NT2/D1 (cell line): Measurements from ENCODE around the gene DHRS12.

Source experiments
- DNase-seq: peaks from one replicate; pipeline ENCODE4 v3.0.0-alpha.2; 2011; ENCODE audit warnings: low read depth, low spot score
- H3K27me3 ChIP-seq: 2 replicates; pipeline ENCODE4 v1.6.0; 2011; ENCODE audit warnings: mild to moderate bottlenecking; ENCODE audit not compliant: insufficient read length, insufficient read depth
- H3K36me3 ChIP-seq: 2 replicates; pipeline ENCODE4 v1.6.1; 2011; ENCODE audit warnings: mild to moderate bottlenecking, low read length, mixed read lengths; ENCODE audit not compliant: insufficient read depth, insufficient read length
- H3K4me1 ChIP-seq: 2 replicates; pipeline ENCODE4 v1.5.1; 2011; ENCODE audit not compliant: insufficient read depth, insufficient read length
- H3K4me3 ChIP-seq: 2 replicates; pipeline ENCODE4 v1.5.1; 2011; ENCODE audit warnings: low read depth; ENCODE audit not compliant: insufficient read length
- H3K9ac ChIP-seq: 2 replicates; pipeline ENCODE4 v1.6.0; 2011; ENCODE audit warnings: low read depth; ENCODE audit not compliant: insufficient read length
- H3K9me3 ChIP-seq: 2 replicates; pipeline ENCODE4 v1.5.1; 2011; ENCODE audit warnings: mild to moderate bottlenecking, low read length; ENCODE audit not compliant: insufficient read depth
- SUZ12 ChIP-seq: IDR thresholded peaks from 2 replicates; pipeline ENCODE4 v1.6.1; 2011; ENCODE audit not compliant: insufficient read length, insufficient read depth; ENCODE audit errors: extremely low read depth
- YY1 ChIP-seq: IDR thresholded peaks from 2 replicates; pipeline ENCODE4 v1.6.1; 2011; ENCODE audit not compliant: insufficient read length, insufficient read depth
- ZNF274 ChIP-seq: IDR thresholded peaks from 2 replicates; pipeline ENCODE4 v1.6.1; 2011; ENCODE audit warnings: mild to moderate bottlenecking, low read depth, low read length

Gene DHRS12

GRCh38 chr13:51726446-51727193, 77.3 kb downstream of the DHRS12 start:
- no peak for TF ChIP-seq SUZ12
- Histone ChIP-seq H3K9ac (no peak overlapping the region), H3K9me3 (no peaks in the 10 kb centered on the region), H3K4me1 (no peaks in the 10 kb centered on the region), H3K4me3 (no peak overlapping the region), H3K27me3 (no peaks in the 10 kb centered on the region), H3K36me3 (no peaks in the 10 kb centered on the region)
- DNase-seq, result no peak

DNA sequence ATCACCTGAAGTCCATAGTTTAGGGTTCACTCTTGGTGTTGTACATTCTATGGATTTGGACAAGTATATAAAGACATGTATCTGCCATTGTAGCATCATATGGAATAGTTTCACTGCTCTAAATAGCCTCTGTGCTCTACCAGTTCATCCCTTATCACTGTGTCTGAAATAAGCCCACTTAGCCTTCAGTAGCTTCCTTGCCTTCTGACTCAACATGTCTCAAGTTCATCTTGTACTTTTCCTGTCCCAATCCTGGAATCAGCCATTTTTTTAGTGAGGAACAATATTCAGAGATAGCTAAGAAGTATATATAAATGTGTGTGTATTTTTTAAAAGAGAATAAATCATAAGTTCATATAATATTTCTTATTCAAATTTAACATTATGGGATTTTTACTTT, 79.2 kb downstream of the DHRS12 start:
- H3K36me3 ChIP-seq, result no peaks in the 10 kb centered on the region
- no peaks in the 10 kb centered on the region for H3K4me1 ChIP-seq
- H3K4me3 ChIP-seq, result no peak overlapping the region
- H3K9ac ChIP-seq, result no peak overlapping the region
- H3K9me3 ChIP-seq, result no peaks in the 10 kb centered on the region
- no peak for TF ChIP-seq YY1
- DNase-seq, result no peak
- H3K27me3 ChIP-seq, result no peaks in the 10 kb centered on the region

GRCh38 chr13:51723529-51723928, 80.4 kb downstream of the DHRS12 start:
- Histone ChIP-seq H3K36me3 (no peaks in the 10 kb centered on the region), H3K27me3 (no peaks in the 10 kb centered on the region), H3K4me1 (no peaks in the 10 kb centered on the region), H3K9me3 (no peaks in the 10 kb centered on the region), H3K4me3 (no peak overlapping the region), H3K9ac (no peak overlapping the region)
- TF ChIP-seq SUZ12, result no peak
- TF ChIP-seq ZNF274, result no peak
- no peak for TF ChIP-seq YY1
- no peak for DNase-seq

DNA sequence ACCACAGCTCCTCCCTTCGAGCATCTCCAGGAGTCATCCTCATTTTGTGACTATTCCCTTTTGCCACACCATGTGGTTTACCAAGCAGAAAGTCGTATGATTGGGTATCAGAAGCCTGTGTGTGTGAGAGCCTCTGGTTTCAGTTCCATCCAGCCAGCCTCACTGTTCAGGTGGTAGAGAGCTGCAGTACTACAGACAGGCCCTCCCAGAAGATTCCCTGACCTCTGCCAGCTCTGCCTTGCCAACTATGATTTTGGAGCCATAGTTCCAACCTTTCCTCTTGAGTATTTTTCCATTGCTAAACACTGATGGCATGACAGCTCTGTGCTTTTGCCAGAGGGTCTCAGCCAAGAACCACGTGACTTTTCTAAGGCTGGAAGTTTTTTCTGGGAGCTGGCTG, 82.5 kb downstream of the DHRS12 start:
- Histone ChIP-seq H3K4me3 (no peak overlapping the region), H3K27me3 (no peaks in the 10 kb centered on the region), H3K36me3 (no peaks in the 10 kb centered on the region), H3K9ac (no peak overlapping the region), H3K4me1 (no peaks in the 10 kb centered on the region), H3K9me3 (no peaks in the 10 kb centered on the region)
- DNase-seq, result no peak
- TF ChIP-seq ZNF274 (no peak), YY1 (no peak), SUZ12 (no peak)

GRCh38 chr13:51719394-51719793, 84.6 kb downstream of the DHRS12 start:
- Histone ChIP-seq H3K9ac (no peak overlapping the region), H3K9me3 (no peaks in the 10 kb centered on the region), H3K4me1 (no peaks in the 10 kb centered on the region), H3K27me3 (no peaks in the 10 kb centered on the region), H3K36me3 (no peaks in the 10 kb centered on the region), H3K4me3 (no peak overlapping the region)
- no peak for TF ChIP-seq ZNF274
- no peak for TF ChIP-seq SUZ12
- no peak for TF ChIP-seq YY1
- DNase-seq, result no peak
